Breast epithelium (tissue), 3 donors: Measurements from ENCODE around the gene UBAP1L.

Source experiments
- CTCF ChIP-seq, 3 donors: fragments of 450-650 bp; IDR thresholded peaks; one replicate each; pipeline ENCODE4 v1.5.1; 2016 to 2017; ENCODE audit warnings: antibody characterized with exemption in 3 of 3, mild to moderate bottlenecking in 3 of 3, moderate library complexity in 3 of 3
- POLR2A ChIP-seq: fragments of 450-650 bp; IDR thresholded peaks from one replicate; pipeline ENCODE4 v1.6.1; 2016; ENCODE audit warnings: antibody characterized with exemption, mild to moderate bottlenecking, moderate library complexity
- POLR2AphosphoS5 ChIP-seq, 3 donors: sonication (generic); formaldehyde crosslinking; IDR thresholded peaks; one replicate each; pipeline ENCODE4 v1.6.1; 2017; ENCODE audit warnings: antibody characterized with exemption in 3 of 3

GRCh38 chr15:65100442-65100841 lies 14.6 kb downstream of the UBAP1L start:
- TF ChIP-seq CTCF (IDR thresholded peaks at IDR 0.05) (no peak), POLR2AphosphoS5 (IDR thresholded peaks at IDR 0.05) (no peak), POLR2A (no peak)
